Measurements from ENCODE around the gene MEIOC. TPM values are rescaled to one million over a fixed set of nuclear protein-coding genes. Genes with fewer than 3 reads are reported as not detected.

Gene MEIOC
- total RNA-seq, 1 donor from 2014 or later, result not detected

Other genes with a start within 250 kb of the MEIOC start
- 13.3 TPM for gene GPATCH8, start 153.1 kb upstream of the MEIOC start, total RNA-seq
- gene FZD2, start 99.0 kb upstream of the MEIOC start, total RNA-seq, result 32.7 TPM
- 2.6 TPM for gene CCDC43, start 33.3 kb downstream of the MEIOC start, total RNA-seq
- gene DBF4B, start 52.2 kb downstream of the MEIOC start, total RNA-seq, result 9.7 TPM
- gene ADAM11, start 102.5 kb downstream of the MEIOC start, total RNA-seq, result not detected
- 9.9 TPM for gene GJC1, start 173.8 kb downstream of the MEIOC start, total RNA-seq
- not detected for gene HIGD1B, start 191.4 kb downstream of the MEIOC start, total RNA-seq
- gene EFTUD2, start 243.0 kb downstream of the MEIOC start, total RNA-seq, result 126 TPM

Measured in ascending aorta (tissue), 1 donor.